Inflammatory macrophage treated with lipopolysaccharide for 1 hour (primary cell): ENCODE results near the gene INCA1.
"Not testable (repeated sequence)": the region's sequence is repeated elsewhere in the genome, so short reads cannot be mapped to it uniquely, and the experiment has no call there.

Experiments
- DNase-seq, 2 donors: peaks; one replicate each; pipeline ENCODE4 v3.0.0-alpha.2; 2020 to 2022

INCA1 gene

GRCh38 chr17:4997302-4998026, at the start of gene INCA1, which contains the start of gene KIF1C:
Gene INCA1, minus strand, starts transcription at chr17:4997522. Its CDS starts 3,085 bp downstream, at chr17:4994437.
Gene KIF1C, plus strand, starts transcription at chr17:4997950. Its CDS starts 2,297 bp downstream, at chr17:5000247.
- DNase-seq: peak; percentile 82 to 91

GRCh38 chr17:5045496-5045895, 48.2 kb upstream of the INCA1 start:
- no peak for DNase-seq

- DNase-seq: no peak
Observed at GRCh38 chr17:5044630-5045029, 47.3 kb upstream of the INCA1 start.

- DNase-seq: no peak
Observed at GRCh38 chr17:5043524-5043923, 46.2 kb upstream of the INCA1 start.

GRCh38 chr17:5042157-5043022, 45.1 kb upstream of the INCA1 start:
- DNase-seq: no peak

- DNase-seq: no peak
Observed at GRCh38 chr17:5035315-5035714, 38.0 kb upstream of the INCA1 start, which contains the start of gene SLC52A1. Gene SLC52A1, minus strand, starts transcription at chr17:5035426. Its CDS starts 820 bp downstream, at chr17:5034606.

- no peak for DNase-seq
Observed at GRCh38 chr17:5034651-5035050, 37.3 kb upstream of the INCA1 start.

- DNase-seq: no peak
Observed at GRCh38 chr17:5034063-5034462, 36.7 kb upstream of the INCA1 start.

- DNase-seq: no peak
Observed at GRCh38 chr17:5033352-5034015, 36.2 kb upstream of the INCA1 start.

- no peak for DNase-seq
Observed at GRCh38 chr17:5032865-5033264, 35.5 kb upstream of the INCA1 start.

GRCh38 chr17:5031365-5032082, 34.2 kb upstream of the INCA1 start:
- DNase-seq: peak; percentile 96 to 97

GRCh38 chr17:5030168-5030567, 32.8 kb upstream of the INCA1 start:
- DNase-seq: not testable (repeated sequence)

GRCh38 chr17:5027916-5028315, 30.6 kb upstream of the INCA1 start:
- peak; percentile 13 to 30 for DNase-seq

GRCh38 chr17:5027299-5027698, 30.0 kb upstream of the INCA1 start:
- DNase-seq: no peak

- DNase-seq: no peak
Observed at GRCh38 chr17:5024604-5025003, 27.3 kb upstream of the INCA1 start.

GRCh38 chr17:5023588-5024147, 26.3 kb upstream of the INCA1 start:
- DNase-seq: no peak

GRCh38 chr17:5022171-5022711, 24.9 kb upstream of the INCA1 start:
- no peak for DNase-seq

- DNase-seq: no peak
Observed at GRCh38 chr17:5020502-5021023, 23.2 kb upstream of the INCA1 start.

- DNase-seq: peak in 1 of 2 donors; percentile 15
Observed at GRCh38 chr17:5019475-5019956, 22.2 kb upstream of the INCA1 start.

GRCh38 chr17:5014357-5014756, 17.0 kb upstream of the INCA1 start:
- DNase-seq: no peak

- peak in 1 of 2 donors; percentile 53 for DNase-seq
Observed at GRCh38 chr17:5011928-5012327, 14.6 kb upstream of the INCA1 start.
